ENCODE results near the gene OLFM2. TPM values are rescaled to one million over a fixed set of nuclear protein-coding genes. Genes with fewer than 3 reads are reported as not detected.
"Not testable (repeated sequence)": the region's sequence is repeated elsewhere in the genome, so short reads cannot be mapped to it uniquely, and the experiment has no call there.

Gene OLFM2
- total RNA-seq, 1 experiment from 2014 or later: not detected

GRCh38 chr19:9863759-9864158 lies 72.6 kb downstream of the OLFM2 start:
- no peak for DNase-seq (ENCODE audit: low spot score)

GRCh38 chr19:9862938-9863337 lies 73.4 kb downstream of the OLFM2 start:
- no peak for DNase-seq (ENCODE audit: low spot score)

- DNase-seq (ENCODE audit: low spot score): no peak
Observed at GRCh38 chr19:9861503-9861902, 74.8 kb downstream of the OLFM2 start.

- no peak for DNase-seq (ENCODE audit: low spot score)
Observed at GRCh38 chr19:9860407-9860806, 75.9 kb downstream of the OLFM2 start.

GRCh38 chr19:9858766-9859165 lies 77.5 kb downstream of the OLFM2 start:
- DNase-seq (ENCODE audit: low spot score): no peak

- no peak for DNase-seq (ENCODE audit: low spot score)
Observed at GRCh38 chr19:9857920-9858746, 78.2 kb downstream of the OLFM2 start.

- no peak for DNase-seq (ENCODE audit: low spot score)
Observed at GRCh38 chr19:9857076-9857721, 79.1 kb downstream of the OLFM2 start.

- DNase-seq (ENCODE audit: low spot score): no peak
Observed at GRCh38 chr19:9856609-9857008, 79.7 kb downstream of the OLFM2 start.

GRCh38 chr19:9854282-9854846 lies 82.0 kb downstream of the OLFM2 start:
- DNase-seq (ENCODE audit: low spot score): no peak

GRCh38 chr19:9850235-9850959 lies 85.9 kb downstream of the OLFM2 start:
- no peak for DNase-seq (ENCODE audit: low spot score)

GRCh38 chr19:9849791-9850190 lies 86.5 kb downstream of the OLFM2 start:
- DNase-seq (ENCODE audit: low spot score): no peak

- no peak for DNase-seq (ENCODE audit: low spot score)
Observed at GRCh38 chr19:9848762-9849161, 87.6 kb downstream of the OLFM2 start.

- DNase-seq (ENCODE audit: low spot score): no peak
Observed at GRCh38 chr19:9848060-9848459, 88.3 kb downstream of the OLFM2 start.

GRCh38 chr19:9847087-9847671 lies 89.1 kb downstream of the OLFM2 start:
- peak; percentile 51 for DNase-seq (ENCODE audit: low spot score)

GRCh38 chr19:9843626-9844273 lies 92.6 kb downstream of the OLFM2 start:
- DNase-seq (ENCODE audit: low spot score): not testable (repeated sequence)

- DNase-seq (ENCODE audit: low spot score): no peak
Observed at GRCh38 chr19:9842834-9843625, 93.3 kb downstream of the OLFM2 start.

GRCh38 chr19:9839415-9839814 lies 96.9 kb downstream of the OLFM2 start:
- DNase-seq (ENCODE audit: low spot score): no peak

- no peak for DNase-seq (ENCODE audit: low spot score)
Observed at GRCh38 chr19:9838324-9838723, 98.0 kb downstream of the OLFM2 start.

GRCh38 chr19:9836021-9836420 lies 100.3 kb downstream of the OLFM2 start:
- DNase-seq (ENCODE audit: low spot score): no peak

- DNase-seq (ENCODE audit: low spot score): no peak
Observed at GRCh38 chr19:9835507-9835949, 100.8 kb downstream of the OLFM2 start.

Measured in HT-29 (cell line).